ENCODE results near the gene DOCK6.

DOCK6 gene

DNA sequence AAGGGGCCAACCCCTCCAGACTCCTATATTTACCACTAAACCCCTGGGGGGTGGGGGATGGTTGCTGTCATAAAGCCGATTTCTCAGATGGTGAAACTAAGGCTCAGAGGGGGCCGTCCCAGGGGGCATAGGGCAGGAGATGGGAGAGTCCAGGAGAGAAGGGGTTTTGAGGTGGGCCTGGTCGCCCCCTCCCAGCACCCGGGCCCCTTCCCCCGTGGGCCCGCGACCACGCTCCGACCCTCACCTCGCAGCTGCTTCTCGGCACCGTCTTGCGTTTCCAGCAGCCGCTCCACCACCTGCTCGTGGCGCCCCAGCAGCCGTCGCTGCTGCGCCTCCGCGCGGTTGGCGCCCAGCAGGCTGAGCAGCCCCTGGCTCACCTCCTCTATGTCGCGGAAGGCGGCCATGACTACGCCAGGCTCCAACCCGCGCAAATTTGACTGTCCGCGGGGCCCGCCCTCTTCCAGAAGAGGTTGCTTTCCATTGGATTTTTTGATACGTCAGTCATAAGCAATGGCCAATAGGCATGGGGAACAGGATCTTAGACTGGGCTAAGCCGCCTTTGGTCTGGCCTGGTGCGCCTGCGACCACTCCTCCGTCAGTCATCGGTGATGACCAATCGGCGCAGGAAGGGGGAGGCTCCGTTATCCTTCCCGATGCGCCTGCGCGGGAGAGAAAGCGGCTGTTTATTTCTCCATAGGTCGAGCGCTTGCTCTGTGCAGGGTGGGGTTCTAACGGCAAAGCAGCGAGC lies 106.8 kb downstream of the DOCK6 start, which contains the start of gene SPC24 (continued):
- TF ChIP-seq, protein P1, sequence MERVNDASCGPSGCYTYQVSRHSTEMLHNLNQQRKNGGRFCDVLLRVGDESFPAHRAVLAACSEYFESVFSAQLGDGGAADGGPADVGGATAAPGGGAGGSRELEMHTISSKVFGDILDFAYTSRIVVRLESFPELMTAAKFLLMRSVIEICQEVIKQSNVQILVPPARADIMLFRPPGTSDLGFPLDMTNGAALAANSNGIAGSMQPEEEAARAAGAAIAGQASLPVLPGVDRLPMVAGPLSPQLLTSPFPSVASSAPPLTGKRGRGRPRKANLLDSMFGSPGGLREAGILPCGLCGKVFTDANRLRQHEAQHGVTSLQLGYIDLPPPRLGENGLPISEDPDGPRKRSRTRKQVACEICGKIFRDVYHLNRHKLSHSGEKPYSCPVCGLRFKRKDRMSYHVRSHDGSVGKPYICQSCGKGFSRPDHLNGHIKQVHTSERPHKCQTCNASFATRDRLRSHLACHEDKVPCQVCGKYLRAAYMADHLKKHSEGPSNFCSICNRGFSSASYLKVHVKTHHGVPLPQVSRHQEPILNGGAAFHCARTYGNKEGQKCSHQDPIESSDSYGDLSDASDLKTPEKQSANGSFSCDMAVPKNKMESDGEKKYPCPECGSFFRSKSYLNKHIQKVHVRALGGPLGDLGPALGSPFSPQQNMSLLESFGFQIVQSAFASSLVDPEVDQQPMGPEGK (tag by site-specific recombination; IDR thresholded peaks at IDR 0.05): peak; percentile 72
- peak; percentile 73; the same call in 1 of the 2 replicates for TF ChIP-seq ZNF76 (tag by site-specific recombination; IDR thresholded peaks at IDR 0.05; ENCODE audit: borderline replicate concordance, low read depth)
- TF ChIP-seq ZNF184 (tag by site-specific recombination; IDR thresholded peaks at IDR 0.05): no peak
- TF ChIP-seq TCF7L2 (IDR thresholded peaks at IDR 0.05; ENCODE audit: borderline replicate concordance, low read depth, low read length): peak; percentile 75; the same call in 1 of the 2 replicates
- TF ChIP-seq ZFP69B (tag by site-specific recombination; IDR thresholded peaks at IDR 0.05): peak; percentile 57; the same call in 1 of the 2 replicates
- TF ChIP-seq, protein P2, sequence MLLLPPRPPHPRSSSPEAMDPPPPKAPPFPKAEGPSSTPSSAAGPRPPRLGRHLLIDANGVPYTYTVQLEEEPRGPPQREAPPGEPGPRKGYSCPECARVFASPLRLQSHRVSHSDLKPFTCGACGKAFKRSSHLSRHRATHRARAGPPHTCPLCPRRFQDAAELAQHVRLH (tag by site-specific recombination; IDR thresholded peaks at IDR 0.05): peak; percentile 68
- TF ChIP-seq, protein P3, sequence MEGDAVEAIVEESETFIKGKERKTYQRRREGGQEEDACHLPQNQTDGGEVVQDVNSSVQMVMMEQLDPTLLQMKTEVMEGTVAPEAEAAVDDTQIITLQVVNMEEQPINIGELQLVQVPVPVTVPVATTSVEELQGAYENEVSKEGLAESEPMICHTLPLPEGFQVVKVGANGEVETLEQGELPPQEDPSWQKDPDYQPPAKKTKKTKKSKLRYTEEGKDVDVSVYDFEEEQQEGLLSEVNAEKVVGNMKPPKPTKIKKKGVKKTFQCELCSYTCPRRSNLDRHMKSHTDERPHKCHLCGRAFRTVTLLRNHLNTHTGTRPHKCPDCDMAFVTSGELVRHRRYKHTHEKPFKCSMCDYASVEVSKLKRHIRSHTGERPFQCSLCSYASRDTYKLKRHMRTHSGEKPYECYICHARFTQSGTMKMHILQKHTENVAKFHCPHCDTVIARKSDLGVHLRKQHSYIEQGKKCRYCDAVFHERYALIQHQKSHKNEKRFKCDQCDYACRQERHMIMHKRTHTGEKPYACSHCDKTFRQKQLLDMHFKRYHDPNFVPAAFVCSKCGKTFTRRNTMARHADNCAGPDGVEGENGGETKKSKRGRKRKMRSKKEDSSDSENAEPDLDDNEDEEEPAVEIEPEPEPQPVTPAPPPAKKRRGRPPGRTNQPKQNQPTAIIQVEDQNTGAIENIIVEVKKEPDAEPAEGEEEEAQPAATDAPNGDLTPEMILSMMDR (tag by site-specific recombination; IDR thresholded peaks at IDR 0.05): peak; percentile 91
- TF ChIP-seq ZNF335 (tag by site-specific recombination; conservative IDR thresholded peaks at IDR 0.05): peak; percentile 81
- no peak for TF ChIP-seq ZNF341 (tag by site-specific recombination; IDR thresholded peaks at IDR 0.05; ENCODE audit: low read depth)
- TF ChIP-seq ZNF211 (tag by site-specific recombination; IDR thresholded peaks at IDR 0.05; ENCODE audit: low read depth): no peak
- no peak for TF ChIP-seq ZNF785 (tag by site-specific recombination; IDR thresholded peaks at IDR 0.05)
- peak; percentile 59; the same call in 1 of the 2 replicates for TF ChIP-seq ZNF843 (tag by site-specific recombination; IDR thresholded peaks at IDR 0.05)
- peak; percentile 51; the same call in 1 of the 2 replicates for TF ChIP-seq OVOL3 (tag by site-specific recombination; IDR thresholded peaks at IDR 0.05)
- TF ChIP-seq, protein P4, sequence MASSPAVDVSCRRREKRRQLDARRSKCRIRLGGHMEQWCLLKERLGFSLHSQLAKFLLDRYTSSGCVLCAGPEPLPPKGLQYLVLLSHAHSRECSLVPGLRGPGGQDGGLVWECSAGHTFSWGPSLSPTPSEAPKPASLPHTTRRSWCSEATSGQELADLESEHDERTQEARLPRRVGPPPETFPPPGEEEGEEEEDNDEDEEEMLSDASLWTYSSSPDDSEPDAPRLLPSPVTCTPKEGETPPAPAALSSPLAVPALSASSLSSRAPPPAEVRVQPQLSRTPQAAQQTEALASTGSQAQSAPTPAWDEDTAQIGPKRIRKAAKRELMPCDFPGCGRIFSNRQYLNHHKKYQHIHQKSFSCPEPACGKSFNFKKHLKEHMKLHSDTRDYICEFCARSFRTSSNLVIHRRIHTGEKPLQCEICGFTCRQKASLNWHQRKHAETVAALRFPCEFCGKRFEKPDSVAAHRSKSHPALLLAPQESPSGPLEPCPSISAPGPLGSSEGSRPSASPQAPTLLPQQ (tag by site-specific recombination; IDR thresholded peaks at IDR 0.05): peak; percentile 83
- TF ChIP-seq ZXDB (tag by site-specific recombination; IDR thresholded peaks at IDR 0.05): peak; percentile 79
- TF ChIP-seq, protein P5, sequence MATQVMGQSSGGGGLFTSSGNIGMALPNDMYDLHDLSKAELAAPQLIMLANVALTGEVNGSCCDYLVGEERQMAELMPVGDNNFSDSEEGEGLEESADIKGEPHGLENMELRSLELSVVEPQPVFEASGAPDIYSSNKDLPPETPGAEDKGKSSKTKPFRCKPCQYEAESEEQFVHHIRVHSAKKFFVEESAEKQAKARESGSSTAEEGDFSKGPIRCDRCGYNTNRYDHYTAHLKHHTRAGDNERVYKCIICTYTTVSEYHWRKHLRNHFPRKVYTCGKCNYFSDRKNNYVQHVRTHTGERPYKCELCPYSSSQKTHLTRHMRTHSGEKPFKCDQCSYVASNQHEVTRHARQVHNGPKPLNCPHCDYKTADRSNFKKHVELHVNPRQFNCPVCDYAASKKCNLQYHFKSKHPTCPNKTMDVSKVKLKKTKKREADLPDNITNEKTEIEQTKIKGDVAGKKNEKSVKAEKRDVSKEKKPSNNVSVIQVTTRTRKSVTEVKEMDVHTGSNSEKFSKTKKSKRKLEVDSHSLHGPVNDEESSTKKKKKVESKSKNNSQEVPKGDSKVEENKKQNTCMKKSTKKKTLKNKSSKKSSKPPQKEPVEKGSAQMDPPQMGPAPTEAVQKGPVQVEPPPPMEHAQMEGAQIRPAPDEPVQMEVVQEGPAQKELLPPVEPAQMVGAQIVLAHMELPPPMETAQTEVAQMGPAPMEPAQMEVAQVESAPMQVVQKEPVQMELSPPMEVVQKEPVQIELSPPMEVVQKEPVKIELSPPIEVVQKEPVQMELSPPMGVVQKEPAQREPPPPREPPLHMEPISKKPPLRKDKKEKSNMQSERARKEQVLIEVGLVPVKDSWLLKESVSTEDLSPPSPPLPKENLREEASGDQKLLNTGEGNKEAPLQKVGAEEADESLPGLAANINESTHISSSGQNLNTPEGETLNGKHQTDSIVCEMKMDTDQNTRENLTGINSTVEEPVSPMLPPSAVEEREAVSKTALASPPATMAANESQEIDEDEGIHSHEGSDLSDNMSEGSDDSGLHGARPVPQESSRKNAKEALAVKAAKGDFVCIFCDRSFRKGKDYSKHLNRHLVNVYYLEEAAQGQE (tag by site-specific recombination; IDR thresholded peaks at IDR 0.05): peak; percentile 43
- peak; percentile 51; the same call in 1 of the 2 replicates for TF ChIP-seq ZNF837 (tag by site-specific recombination; IDR thresholded peaks at IDR 0.05)
- TF ChIP-seq, protein P6, sequence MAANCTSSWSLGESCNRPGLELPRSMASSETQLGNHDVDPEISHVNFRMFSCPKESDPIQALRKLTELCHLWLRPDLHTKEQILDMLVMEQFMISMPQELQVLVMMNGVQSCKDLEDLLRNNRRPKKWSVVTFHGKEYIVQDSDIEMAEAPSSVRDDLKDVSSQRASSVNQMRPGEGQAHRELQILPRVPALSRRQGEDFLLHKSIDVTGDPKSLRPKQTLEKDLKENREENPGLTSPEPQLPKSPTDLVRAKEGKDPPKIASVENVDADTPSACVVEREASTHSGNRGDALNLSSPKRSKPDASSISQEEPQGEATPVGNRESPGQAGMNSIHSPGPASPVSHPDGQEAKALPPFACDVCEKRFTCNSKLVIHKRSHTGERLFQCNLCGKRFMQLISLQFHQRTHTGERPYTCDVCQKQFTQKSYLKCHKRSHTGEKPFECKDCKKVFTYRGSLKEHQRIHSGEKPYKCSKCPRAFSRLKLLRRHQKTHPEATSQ (tag by site-specific recombination; IDR thresholded peaks at IDR 0.05): no peak
- TF ChIP-seq, protein P7, sequence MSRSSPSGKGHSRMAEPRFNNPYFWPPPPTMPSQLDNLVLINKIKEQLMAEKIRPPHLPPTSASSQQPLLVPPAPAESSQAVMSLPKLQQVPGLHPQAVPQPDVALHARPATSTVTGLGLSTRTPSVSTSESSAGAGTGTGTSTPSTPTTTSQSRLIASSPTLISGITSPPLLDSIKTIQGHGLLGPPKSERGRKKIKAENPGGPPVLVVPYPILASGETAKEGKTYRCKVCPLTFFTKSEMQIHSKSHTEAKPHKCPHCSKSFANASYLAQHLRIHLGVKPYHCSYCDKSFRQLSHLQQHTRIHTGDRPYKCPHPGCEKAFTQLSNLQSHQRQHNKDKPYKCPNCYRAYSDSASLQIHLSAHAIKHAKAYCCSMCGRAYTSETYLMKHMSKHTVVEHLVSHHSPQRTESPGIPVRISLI (tag by site-specific recombination; IDR thresholded peaks at IDR 0.05): no peak
- 0 out of 2 replicates have a peak, but pooled peaks have one; percentile 25 for TF ChIP-seq ZFP37 (tag by site-specific recombination; IDR thresholded peaks at IDR 0.05)
- TF ChIP-seq ZNF391 (tag by site-specific recombination; IDR thresholded peaks at IDR 0.05; ENCODE audit: borderline replicate concordance, low read depth): peak; percentile 94
- TF ChIP-seq, protein P8, sequence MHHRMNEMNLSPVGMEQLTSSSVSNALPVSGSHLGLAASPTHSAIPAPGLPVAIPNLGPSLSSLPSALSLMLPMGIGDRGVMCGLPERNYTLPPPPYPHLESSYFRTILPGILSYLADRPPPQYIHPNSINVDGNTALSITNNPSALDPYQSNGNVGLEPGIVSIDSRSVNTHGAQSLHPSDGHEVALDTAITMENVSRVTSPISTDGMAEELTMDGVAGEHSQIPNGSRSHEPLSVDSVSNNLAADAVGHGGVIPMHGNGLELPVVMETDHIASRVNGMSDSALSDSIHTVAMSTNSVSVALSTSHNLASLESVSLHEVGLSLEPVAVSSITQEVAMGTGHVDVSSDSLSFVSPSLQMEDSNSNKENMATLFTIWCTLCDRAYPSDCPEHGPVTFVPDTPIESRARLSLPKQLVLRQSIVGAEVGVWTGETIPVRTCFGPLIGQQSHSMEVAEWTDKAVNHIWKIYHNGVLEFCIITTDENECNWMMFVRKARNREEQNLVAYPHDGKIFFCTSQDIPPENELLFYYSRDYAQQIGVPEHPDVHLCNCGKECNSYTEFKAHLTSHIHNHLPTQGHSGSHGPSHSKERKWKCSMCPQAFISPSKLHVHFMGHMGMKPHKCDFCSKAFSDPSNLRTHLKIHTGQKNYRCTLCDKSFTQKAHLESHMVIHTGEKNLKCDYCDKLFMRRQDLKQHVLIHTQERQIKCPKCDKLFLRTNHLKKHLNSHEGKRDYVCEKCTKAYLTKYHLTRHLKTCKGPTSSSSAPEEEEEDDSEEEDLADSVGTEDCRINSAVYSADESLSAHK (tag by site-specific recombination; IDR thresholded peaks at IDR 0.05): peak; percentile 38; the same call in 1 of the 2 replicates
- peak; percentile 57 for TF ChIP-seq KLF9 (tag by site-specific recombination; IDR thresholded peaks at IDR 0.05; ENCODE audit: low read depth)
- TF ChIP-seq ZBTB48 (tag by site-specific recombination; IDR thresholded peaks at IDR 0.05): peak; percentile 34; the same call in 1 of the 2 replicates
